Measurements from ENCODE around the gene UBFD1. TPM values are rescaled to one million over a fixed set of nuclear protein-coding genes. Genes with fewer than 3 reads are reported as not detected.
A peak's percentile ranks its signal among the peaks of the same experiment; 100 is the strongest.
"Not testable (repeated sequence)": the region's sequence is repeated elsewhere in the genome, so short reads cannot be mapped to it uniquely, and the experiment has no call there.

UBFD1 gene
- total RNA-seq, 6 donors from 2014 or later: 30.2 to 145 (median 62.8) TPM

DNA sequence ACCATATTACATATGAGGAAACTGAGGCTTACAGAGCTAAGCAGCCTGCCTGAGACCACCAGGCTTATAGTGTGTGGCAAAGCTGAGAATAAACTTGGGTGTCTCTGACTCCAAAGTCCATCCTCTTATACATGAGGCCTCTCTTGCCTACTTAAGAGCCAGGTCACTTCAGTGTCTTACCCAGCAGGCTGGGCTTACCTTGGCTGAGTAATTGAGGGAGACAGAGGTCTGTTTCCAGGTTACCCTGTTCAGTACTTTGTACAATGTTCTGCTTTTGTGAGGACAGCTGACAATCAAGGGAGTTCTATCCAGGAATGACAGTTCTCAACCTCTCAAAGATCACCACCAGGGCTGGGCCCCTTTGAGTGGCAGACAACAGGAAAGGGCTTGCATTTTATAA lies 24.2 kb downstream of the UBFD1 start:
- peaks cover 14 to 74% (median 48%) of the 10 kb centered on the region in 4 donors for H3K36me3 ChIP-seq
- ATAC-seq (ENCODE audit: low FRiP score in 2 of 2): no peak
- H3K4me3 ChIP-seq: no peak overlapping the region
- H3K27ac ChIP-seq: no peak overlapping the region
- H3K9me3 ChIP-seq: no peaks in the 10 kb centered on the region
- H3K4me1 ChIP-seq: no peaks in the 10 kb centered on the region
- peaks cover 0 to 2% (median 0%) of the 10 kb centered on the region in 4 donors for H3K27me3 ChIP-seq
- DNase-seq: no peak
- no peak for TF ChIP-seq POLR2A (IDR thresholded peaks at IDR 0.05)
- TF ChIP-seq, protein P1, sequence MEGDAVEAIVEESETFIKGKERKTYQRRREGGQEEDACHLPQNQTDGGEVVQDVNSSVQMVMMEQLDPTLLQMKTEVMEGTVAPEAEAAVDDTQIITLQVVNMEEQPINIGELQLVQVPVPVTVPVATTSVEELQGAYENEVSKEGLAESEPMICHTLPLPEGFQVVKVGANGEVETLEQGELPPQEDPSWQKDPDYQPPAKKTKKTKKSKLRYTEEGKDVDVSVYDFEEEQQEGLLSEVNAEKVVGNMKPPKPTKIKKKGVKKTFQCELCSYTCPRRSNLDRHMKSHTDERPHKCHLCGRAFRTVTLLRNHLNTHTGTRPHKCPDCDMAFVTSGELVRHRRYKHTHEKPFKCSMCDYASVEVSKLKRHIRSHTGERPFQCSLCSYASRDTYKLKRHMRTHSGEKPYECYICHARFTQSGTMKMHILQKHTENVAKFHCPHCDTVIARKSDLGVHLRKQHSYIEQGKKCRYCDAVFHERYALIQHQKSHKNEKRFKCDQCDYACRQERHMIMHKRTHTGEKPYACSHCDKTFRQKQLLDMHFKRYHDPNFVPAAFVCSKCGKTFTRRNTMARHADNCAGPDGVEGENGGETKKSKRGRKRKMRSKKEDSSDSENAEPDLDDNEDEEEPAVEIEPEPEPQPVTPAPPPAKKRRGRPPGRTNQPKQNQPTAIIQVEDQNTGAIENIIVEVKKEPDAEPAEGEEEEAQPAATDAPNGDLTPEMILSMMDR (IDR thresholded peaks at IDR 0.05): no peak
- no peak for TF ChIP-seq POLR2AphosphoS5 (IDR thresholded peaks at IDR 0.05)
- TF ChIP-seq EP300 (IDR thresholded peaks at IDR 0.05): no peak

DNA sequence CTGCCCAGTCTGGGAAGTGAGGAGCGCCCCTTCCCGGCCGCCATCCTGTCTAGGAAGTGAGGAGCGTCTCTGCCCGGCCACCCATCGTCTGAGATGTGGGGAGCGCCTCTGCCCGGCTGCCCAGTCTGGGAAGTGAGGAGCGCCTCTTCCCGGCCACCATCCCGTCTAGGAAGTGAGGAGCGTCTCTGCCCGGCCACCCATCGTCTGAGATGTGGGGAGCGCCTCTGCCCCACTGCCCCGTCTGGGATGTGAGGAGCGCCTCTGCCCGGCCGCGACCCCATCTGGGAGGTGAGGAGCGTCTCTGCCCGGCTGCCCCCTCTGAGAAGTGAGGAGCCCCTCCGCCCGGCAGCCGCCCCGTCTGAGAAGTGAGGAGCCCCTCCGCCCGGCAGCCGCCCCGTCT lies 25.7 kb downstream of the UBFD1 start:
- peaks cover 17 to 85% (median 55%) of the 10 kb centered on the region in 4 donors for H3K36me3 ChIP-seq
- not testable (repeated sequence) for ATAC-seq (ENCODE audit: low FRiP score in 2 of 2)

DNA sequence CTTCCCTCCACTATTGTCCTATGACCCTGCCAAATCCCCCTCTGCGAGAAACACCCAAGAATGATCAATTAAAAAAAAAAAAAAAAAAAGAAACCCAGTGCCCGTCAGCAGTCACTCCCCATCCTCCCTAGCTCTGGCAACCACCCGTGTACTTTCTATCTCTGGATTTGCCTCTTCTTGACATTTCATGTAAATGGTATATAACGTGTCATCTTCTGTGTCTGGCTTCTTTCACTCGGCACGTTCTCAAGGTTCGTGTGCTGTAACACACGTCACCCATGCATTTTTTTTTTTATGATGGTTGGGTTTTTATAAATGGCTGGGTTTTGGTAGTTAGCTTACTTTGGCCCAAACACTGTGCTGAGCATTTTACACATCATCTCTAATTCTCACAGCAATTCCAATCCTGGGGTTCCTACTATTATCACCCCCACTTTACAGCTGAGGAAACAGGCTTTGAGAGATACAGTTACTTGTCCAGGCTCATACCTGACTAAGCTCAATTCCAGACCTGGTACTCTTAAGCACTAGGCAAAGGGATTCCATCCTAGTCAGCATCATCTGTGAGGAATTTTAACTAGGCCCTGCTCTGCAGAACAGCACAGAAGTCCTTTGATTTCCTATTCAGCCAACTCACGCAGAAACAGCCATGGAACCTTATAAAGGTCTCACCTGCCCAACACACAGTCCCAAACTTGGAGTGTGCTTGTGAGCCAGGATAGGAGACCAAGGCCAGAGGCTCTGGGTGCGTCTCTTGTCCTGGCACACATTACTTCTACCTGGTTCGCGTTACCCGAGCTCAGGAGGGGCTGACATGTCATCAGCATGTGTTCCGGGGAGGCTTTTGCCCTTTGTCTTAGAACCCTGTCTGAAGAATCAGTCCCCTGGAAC lies 26.9 kb downstream of the UBFD1 start:
- 89% methylated on average over 9 to 13 of the region's 14 CpGs for WGBS, 2 donors
- DNase-seq (no peak), ATAC-seq (ENCODE audit: low FRiP score in 2 of 2) (no peak)
- H3K27me3 ChIP-seq: no peaks in the 10 kb centered on the region
- peaks cover 19 to 90% (median 62%) of the 10 kb centered on the region in 4 donors for H3K36me3 ChIP-seq
- no peaks in the 10 kb centered on the region for H3K4me1 ChIP-seq
- no peak overlapping the region for H3K4me3 ChIP-seq
- TF ChIP-seq, protein P1 (IDR thresholded peaks at IDR 0.05): no peak
- no peak for TF ChIP-seq POLR2AphosphoS5 (IDR thresholded peaks at IDR 0.05)
- TF ChIP-seq EP300 (IDR thresholded peaks at IDR 0.05): no peak
- TF ChIP-seq POLR2A (IDR thresholded peaks at IDR 0.05): no peak
- H3K27ac ChIP-seq: no peak overlapping the region
- no peaks in the 10 kb centered on the region for H3K9me3 ChIP-seq

More for the DNA sequence above, 25.7 kb downstream of the UBFD1 start:
- 94 to 100% methylated on average over 4 to 28 of the region's 30 CpGs for whole genome bisulfite sequencing, 2 donors
- not testable (repeated sequence) for H3K9me3 ChIP-seq, H3K4me3 ChIP-seq, H3K4me1 ChIP-seq, H3K27ac ChIP-seq, H3K27me3 ChIP-seq
- peak in 1 of 2 donors; percentile 57 for DNase-seq

DNA sequence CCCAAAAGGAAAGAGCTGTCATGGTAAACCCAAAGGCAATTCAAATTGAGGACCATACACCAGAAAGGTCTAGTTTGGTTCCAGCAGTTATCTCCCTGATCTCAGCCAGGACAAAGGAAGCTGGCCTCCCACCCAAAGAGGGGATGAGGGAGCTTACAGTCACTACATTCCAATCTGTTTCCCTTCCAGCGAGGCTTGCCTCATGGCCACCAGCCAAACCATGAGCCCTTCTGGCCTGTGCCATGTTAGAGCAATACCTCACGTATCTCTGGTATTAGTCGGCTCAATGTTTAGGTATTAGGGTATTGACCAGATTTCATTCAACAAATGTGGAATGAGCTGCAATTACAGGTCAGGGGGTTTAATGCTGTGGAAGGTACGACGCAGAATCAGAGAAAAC lies 30.2 kb downstream of the UBFD1 start:
- Histone ChIP-seq H3K4me3 (no peak overlapping the region), H3K36me3 (peaks cover 13 to 87% (median 71%) of the 10 kb centered on the region in 4 donors)

DNA sequence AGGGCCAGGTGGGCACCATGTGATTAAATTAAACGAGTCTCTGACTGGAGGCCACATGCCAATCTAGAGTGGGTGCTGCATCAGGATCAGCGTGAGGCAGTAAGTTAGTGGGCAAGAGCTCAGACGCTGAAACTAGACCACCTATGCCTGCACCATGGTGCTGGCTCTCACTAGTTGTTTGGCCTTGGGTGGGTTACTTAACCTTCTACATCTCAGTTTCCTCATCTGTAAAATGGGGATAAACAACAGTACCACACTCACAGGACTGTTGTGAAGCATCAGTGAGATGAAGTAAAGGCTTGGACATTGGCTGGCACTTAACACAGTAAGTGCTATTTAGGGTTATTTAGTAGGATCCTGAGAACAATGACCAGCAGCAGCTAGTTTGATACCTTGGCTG lies 32.7 kb downstream of the UBFD1 start:
- no peak for TF ChIP-seq POLR2AphosphoS5 (IDR thresholded peaks at IDR 0.05)
- TF ChIP-seq, protein P1 (IDR thresholded peaks at IDR 0.05): no peak
- TF ChIP-seq POLR2A (IDR thresholded peaks at IDR 0.05): no peak
- TF ChIP-seq EP300 (IDR thresholded peaks at IDR 0.05): no peak
- Histone ChIP-seq H3K4me1 (peaks cover 10 to 14% (median 13%) of the 10 kb centered on the region in 4 donors), H3K36me3 (peaks cover 13 to 85% (median 63%) of the 10 kb centered on the region in 4 donors), H3K9me3 (no peaks in the 10 kb centered on the region), H3K4me3 (no peak overlapping the region), H3K27me3 (no peaks in the 10 kb centered on the region), H3K27ac (no peak overlapping the region)
- DNase-seq: no peak
- WGBS, 2 donors: 95 to 100% methylated on average over 3 of the region's 3 CpGs
- no peak for ATAC-seq (ENCODE audit: low FRiP score in 2 of 2)

More for the DNA sequence above, 30.2 kb downstream of the UBFD1 start:
- H3K9me3 ChIP-seq: no peaks in the 10 kb centered on the region
- DNase-seq: no peak
- H3K4me1 ChIP-seq: peaks cover 0 to 3% (median 0%) of the 10 kb centered on the region in 4 donors
- TF ChIP-seq EP300 (IDR thresholded peaks at IDR 0.05) (no peak), POLR2A (IDR thresholded peaks at IDR 0.05) (no peak), POLR2AphosphoS5 (IDR thresholded peaks at IDR 0.05) (no peak)
- TF ChIP-seq, protein P1 (IDR thresholded peaks at IDR 0.05): no peak
- H3K27me3 ChIP-seq: no peaks in the 10 kb centered on the region
- H3K27ac ChIP-seq: no peak overlapping the region
- 89 to 91% methylated on average over 5 of the region's 5 CpGs for WGBS, 2 donors
- ATAC-seq (ENCODE audit: low FRiP score in 2 of 2): no peak

Data from upper lobe of left lung (tissue), 6 donors.